HG03064 (cell line): ENCODE data around the gene PTRH1.

ENCODE experiments used
- ATAC-seq: cut with Tn5 transposase; IDR thresholded peaks from one replicate; pipeline ENCODE4 v1.9.1; 2021; ENCODE audit warnings: low read depth; ENCODE audit not compliant: unreplicated experiment

PTRH1 gene

GRCh38 chr9:127721391-127721821, 5.9 kb upstream of the PTRH1 start:
- ATAC-seq, result no peak

- no peak for ATAC-seq
These were observed 5.4 kb upstream of the PTRH1 start for GRCh38 chr9:127720865-127721227.

GRCh38 chr9:127720031-127720864, 4.8 kb upstream of the PTRH1 start:
- ATAC-seq, result no peak

GRCh38 chr9:127717766-127718165, 2.3 kb upstream of the PTRH1 start:
- ATAC-seq, result no peak

GRCh38 chr9:127716412-127716811, 949 bp upstream of the PTRH1 start:
- no peak for ATAC-seq

- peak; percentile 13 for ATAC-seq
These were observed 453 bp downstream of the PTRH1 start for GRCh38 chr9:127714951-127715469.

GRCh38 chr9:127714020-127714750, 1.3 kb downstream of the PTRH1 start:
- ATAC-seq, result no peak

- ATAC-seq, result no peak
These were observed 2.6 kb downstream of the PTRH1 start for GRCh38 chr9:127712867-127713266.

GRCh38 chr9:127712371-127712770, 3.1 kb downstream of the PTRH1 start:
- no peak for ATAC-seq

- ATAC-seq, result no peak
These were observed 3.6 kb downstream of the PTRH1 start for GRCh38 chr9:127711831-127712274.

- ATAC-seq, result no peak
These were observed 4.2 kb downstream of the PTRH1 start for GRCh38 chr9:127711226-127711701.

GRCh38 chr9:127710204-127710783, 5.2 kb downstream of the PTRH1 start:
- ATAC-seq, result no peak

GRCh38 chr9:127708952-127709587, 6.4 kb downstream of the PTRH1 start:
- no peak for ATAC-seq

- no peak for ATAC-seq
These were observed 7.7 kb downstream of the PTRH1 start for GRCh38 chr9:127707766-127708165.

- ATAC-seq, result no peak
These were observed 8.6 kb downstream of the PTRH1 start, which contains the start of gene CFAP157 for GRCh38 chr9:127706836-127707241. Gene CFAP157, plus strand, starts transcription at chr9:127706988. Its CDS starts 44 bp downstream, at chr9:127707032.

GRCh38 chr9:127705577-127706379, 9.7 kb downstream of the PTRH1 start:
- ATAC-seq, result no peak

- no peak for ATAC-seq
These were observed 12.0 kb downstream of the PTRH1 start for GRCh38 chr9:127703289-127703946.

- ATAC-seq, result no peak
These were observed 14.7 kb downstream of the PTRH1 start for GRCh38 chr9:127700594-127701255.

GRCh38 chr9:127700140-127700539, 15.3 kb downstream of the PTRH1 start:
- no peak for ATAC-seq
